Coronary artery (tissue), 2 donors: ENCODE results near the gene FGF23.

ENCODE experiments used
- DNase-seq: peaks from one replicate; pipeline ENCODE4 v3.0.0-alpha.2; 2017; ENCODE audit warnings: low spot score
- H3K27ac ChIP-seq, 2 donors: fragments of 200-600 bp; sonication (generic); one replicate each; pipeline ENCODE4 v1.5.1; 2016 to 2019
- H3K4me3 ChIP-seq: fragments of 200-600 bp; sonication (generic); 2 replicates; pipeline ENCODE4 v1.5.1; 2016; ENCODE audit warnings: mild to moderate bottlenecking, moderate library complexity
- CTCF ChIP-seq: fragments of 200-600 bp; sonication (generic); IDR thresholded peaks from one replicate; pipeline ENCODE4 v1.5.1; 2019; ENCODE audit warnings: antibody characterized with exemption

Gene FGF23

GRCh38 chr12:4322726-4323125 is 56.8 kb downstream of the FGF23 start:
- no peak for DNase-seq
- H3K27ac ChIP-seq, result no peak overlapping the region
- no peak for TF ChIP-seq CTCF
- H3K4me3 ChIP-seq, result no peak overlapping the region

GRCh38 chr12:4320853-4321701 is 58.4 kb downstream of the FGF23 start, which contains the start of gene TIGAR:
Gene TIGAR (plus strand): TSS chr12:4321213. CDS start chr12:4321272, 59 bp downstream.
- TF ChIP-seq CTCF, result no peak
- Histone ChIP-seq H3K27ac (peak within 1 kb of the TSS; percentile 80), H3K4me3 (peak within 1 kb of the TSS; percentile 96)
- peak; percentile 96 for DNase-seq

GRCh38 chr12:4320497-4320852 is 59.0 kb downstream of the FGF23 start:
- peak overlapping the region; percentile 80 for H3K27ac ChIP-seq
- no peak for TF ChIP-seq CTCF
- H3K4me3 ChIP-seq, result peak overlapping the region; percentile 96
- DNase-seq, result no peak
